ENCODE data around the gene ZDHHC22.

- no peak for TF ChIP-seq CTCF (conservative IDR thresholded peaks at IDR 0.05; ENCODE audit: low read depth in 2 of 2)
- TF ChIP-seq EZH2 (IDR thresholded peaks at IDR 0.05; ENCODE audit: low read depth, unreplicated experiment) = no peak
- no peak for TF ChIP-seq NANOG (IDR thresholded peaks at IDR 0.05; ENCODE audit: borderline replicate concordance)
- no peak for TF ChIP-seq EZH2phosphoT487 (IDR thresholded peaks at IDR 0.05; ENCODE audit: unreplicated experiment)
- TF ChIP-seq POLR2AphosphoS5 (IDR thresholded peaks at IDR 0.05; ENCODE audit: low read depth) = no peak
- TF ChIP-seq, protein P1, sequence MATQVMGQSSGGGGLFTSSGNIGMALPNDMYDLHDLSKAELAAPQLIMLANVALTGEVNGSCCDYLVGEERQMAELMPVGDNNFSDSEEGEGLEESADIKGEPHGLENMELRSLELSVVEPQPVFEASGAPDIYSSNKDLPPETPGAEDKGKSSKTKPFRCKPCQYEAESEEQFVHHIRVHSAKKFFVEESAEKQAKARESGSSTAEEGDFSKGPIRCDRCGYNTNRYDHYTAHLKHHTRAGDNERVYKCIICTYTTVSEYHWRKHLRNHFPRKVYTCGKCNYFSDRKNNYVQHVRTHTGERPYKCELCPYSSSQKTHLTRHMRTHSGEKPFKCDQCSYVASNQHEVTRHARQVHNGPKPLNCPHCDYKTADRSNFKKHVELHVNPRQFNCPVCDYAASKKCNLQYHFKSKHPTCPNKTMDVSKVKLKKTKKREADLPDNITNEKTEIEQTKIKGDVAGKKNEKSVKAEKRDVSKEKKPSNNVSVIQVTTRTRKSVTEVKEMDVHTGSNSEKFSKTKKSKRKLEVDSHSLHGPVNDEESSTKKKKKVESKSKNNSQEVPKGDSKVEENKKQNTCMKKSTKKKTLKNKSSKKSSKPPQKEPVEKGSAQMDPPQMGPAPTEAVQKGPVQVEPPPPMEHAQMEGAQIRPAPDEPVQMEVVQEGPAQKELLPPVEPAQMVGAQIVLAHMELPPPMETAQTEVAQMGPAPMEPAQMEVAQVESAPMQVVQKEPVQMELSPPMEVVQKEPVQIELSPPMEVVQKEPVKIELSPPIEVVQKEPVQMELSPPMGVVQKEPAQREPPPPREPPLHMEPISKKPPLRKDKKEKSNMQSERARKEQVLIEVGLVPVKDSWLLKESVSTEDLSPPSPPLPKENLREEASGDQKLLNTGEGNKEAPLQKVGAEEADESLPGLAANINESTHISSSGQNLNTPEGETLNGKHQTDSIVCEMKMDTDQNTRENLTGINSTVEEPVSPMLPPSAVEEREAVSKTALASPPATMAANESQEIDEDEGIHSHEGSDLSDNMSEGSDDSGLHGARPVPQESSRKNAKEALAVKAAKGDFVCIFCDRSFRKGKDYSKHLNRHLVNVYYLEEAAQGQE (IDR thresholded peaks at IDR 0.05; ENCODE audit: unreplicated experiment) = no peak
- no peak for TF ChIP-seq JUNB (IDR thresholded peaks at IDR 0.05; ENCODE audit: unreplicated experiment)
- no peak for TF ChIP-seq CREB1 (CRISPR knock-in tag; IDR thresholded peaks at IDR 0.05; ENCODE audit: low read depth)
- no peak for TF ChIP-seq STAT1 (IDR thresholded peaks at IDR 0.05; ENCODE audit: unreplicated experiment)
- no peak for TF ChIP-seq ETS1 (IDR thresholded peaks at IDR 0.05)
- TF ChIP-seq ZNF462 (CRISPR knock-in tag; IDR thresholded peaks at IDR 0.05) = no peak
- no peak for TF ChIP-seq ZNF331 (CRISPR knock-in tag; IDR thresholded peaks at IDR 0.05; ENCODE audit: low read depth)
These were observed 12.2 kb upstream of the ZDHHC22 start for GRCh38 chr14:77153802-77154201.
